Trophoblast cell (in vitro differentiated cells and primary cell): ENCODE measurements around the gene IL12RB1.

Source experiments
- DNase-seq, 2 donors: peaks; one replicate each; pipeline ENCODE4 v3.0.0-alpha.2; 2016
- H2AFZ ChIP-seq: 2 replicates; pipeline ENCODE4 v1.6.1; 2013; ENCODE audit warnings: low read length, moderate library complexity, mild to moderate bottlenecking; ENCODE audit not compliant: insufficient read depth, poor library complexity
- H2AK5ac ChIP-seq: 2 replicates; pipeline ENCODE4 v1.6.1; 2013; ENCODE audit warnings: mild to moderate bottlenecking, low read length
- H2BK120ac ChIP-seq: 2 replicates; pipeline ENCODE4 v1.6.1; 2013; ENCODE audit warnings: low read length, mild to moderate bottlenecking, moderate library complexity; ENCODE audit not compliant: insufficient read depth, poor library complexity
- H2BK12ac ChIP-seq: 2 replicates; pipeline ENCODE4 v1.6.1; 2013; ENCODE audit warnings: mild to moderate bottlenecking, low read length, moderate library complexity
- H2BK5ac ChIP-seq: 2 replicates; pipeline ENCODE4 v1.6.1; 2013; ENCODE audit warnings: low read length, low read depth, moderate library complexity, mild to moderate bottlenecking; ENCODE audit not compliant: poor library complexity
- H3K14ac ChIP-seq: 2 replicates; pipeline ENCODE4 v1.6.1; 2013; ENCODE audit warnings: mild to moderate bottlenecking, low read length
- H3K18ac ChIP-seq: 2 replicates; pipeline ENCODE4 v1.6.1; 2013; ENCODE audit warnings: mild to moderate bottlenecking, low read length
- H3K23ac ChIP-seq: 2 replicates; pipeline ENCODE4 v1.6.1; 2013; ENCODE audit warnings: low read length
- H3K27ac ChIP-seq: 2 replicates; pipeline ENCODE4 v1.5.1; 2013; ENCODE audit warnings: low read depth, mild to moderate bottlenecking, inconsistent platforms, low read length, moderate library complexity
- H3K27me3 ChIP-seq: 2 replicates; pipeline ENCODE4 v1.6.1; 2013; ENCODE audit warnings: inconsistent platforms, mild to moderate bottlenecking, low read length, moderate library complexity; ENCODE audit not compliant: insufficient read depth
- H3K36me3 ChIP-seq, 2 experiments: 1 replicate in 1 of 2; 2 replicates in 1 of 2; pipeline ENCODE4 v1.6.1; 2013; ENCODE audit warnings: low read length in 2 of 2, mild to moderate bottlenecking in 2 of 2, moderate library complexity in 1 of 2; ENCODE audit not compliant: insufficient read depth in 2 of 2, control insufficient read depth in 1 of 2
- H3K4ac ChIP-seq: 2 replicates; pipeline ENCODE4 v1.6.1; 2013; ENCODE audit warnings: low read depth, mild to moderate bottlenecking, low read length, moderate library complexity
- H3K4me1 ChIP-seq, 2 experiments: 1 replicate in 1 of 2; 2 replicates in 1 of 2; pipeline ENCODE4 v1.6.1; 2013; ENCODE audit warnings: low read length in 2 of 2, mild to moderate bottlenecking in 2 of 2, moderate library complexity in 1 of 2; ENCODE audit not compliant: insufficient read depth in 2 of 2, control insufficient read depth in 1 of 2
- H3K4me2 ChIP-seq: 2 replicates; pipeline ENCODE4 v1.6.1; 2013; ENCODE audit warnings: inconsistent platforms, mild to moderate bottlenecking, low read length, moderate library complexity
- H3K4me3 ChIP-seq: 2 replicates; pipeline ENCODE4 v1.5.1; 2013; ENCODE audit warnings: mild to moderate bottlenecking, low read depth, low read length, inconsistent platforms
- H3K79me1 ChIP-seq: one replicate; pipeline ENCODE4 v1.6.1; 2013; ENCODE audit warnings: low read length
- H3K79me2 ChIP-seq: 2 replicates; pipeline ENCODE4 v1.6.1; 2013; ENCODE audit warnings: low read length, mild to moderate bottlenecking; ENCODE audit not compliant: control insufficient read depth, insufficient read depth, poor library complexity
- H3K9ac ChIP-seq: 2 replicates; pipeline ENCODE4 v1.6.1; 2013; ENCODE audit warnings: mild to moderate bottlenecking, low read length
- H3K9me3 ChIP-seq: 2 replicates; pipeline ENCODE4 v1.6.1; 2013; ENCODE audit warnings: low read depth, mild to moderate bottlenecking, control low read depth, inconsistent platforms, low read length; ENCODE audit not compliant: insufficient read depth
- H4K12ac ChIP-seq: 2 replicates; pipeline ENCODE4 v1.6.1; 2013; ENCODE audit warnings: low read depth, mild to moderate bottlenecking, low read length, moderate library complexity
- H4K8ac ChIP-seq: 2 replicates; pipeline ENCODE4 v1.6.1; 2013; ENCODE audit warnings: low read depth, mild to moderate bottlenecking, low read length, moderate library complexity
- H4K91ac ChIP-seq: one replicate; pipeline ENCODE4 v1.6.1; 2013; ENCODE audit warnings: low read depth, mild to moderate bottlenecking, low read length, moderate library complexity
- WGBS: extraction: QIAGEN DNeasy Blood & Tissue Kit; methylation state at CpG from one replicate; pipeline ENCODE4 v1.1.7; 2013; ENCODE audit warnings: missing lambda C conversion rate; ENCODE audit not compliant: insufficient read length, insufficient coverage; ENCODE audit errors: extremely low coverage; 5-methylcytosine and 5-hydroxymethylcytosine counted together

IL12RB1 gene

GRCh38 chr19:18117364-18117691, 30.6 kb upstream of the IL12RB1 start:
- peak overlapping the region; percentile 44 for H2AFZ ChIP-seq
- DNase-seq = no peak
- H3K4me2 ChIP-seq = peak overlapping the region; percentile 72
- H3K27ac ChIP-seq = no peak overlapping the region
- peaks cover 6% of the 10 kb centered on the region for H3K79me1 ChIP-seq
- H4K12ac ChIP-seq = no peak overlapping the region
- peaks cover 2% of the 10 kb centered on the region for H3K9me3 ChIP-seq
- H3K27me3 ChIP-seq = no peaks in the 10 kb centered on the region
- peaks cover 7 to 8% of the 10 kb centered on the region in 2 experiments for H3K4me1 ChIP-seq
- no peak overlapping the region for H4K91ac ChIP-seq
- peak overlapping the region; percentile 62 for H3K4me3 ChIP-seq
- no peak overlapping the region for H2BK5ac ChIP-seq
- no peak overlapping the region for H2AK5ac ChIP-seq
- H3K79me2 ChIP-seq = peaks cover 4% of the 10 kb centered on the region
- H3K23ac ChIP-seq = no peak overlapping the region
- no peak overlapping the region for H3K14ac ChIP-seq
- no peaks in the 10 kb centered on the region for H3K36me3 ChIP-seq
- no peak overlapping the region for H2BK120ac ChIP-seq
- H3K4ac ChIP-seq = no peak overlapping the region
- no CpG with 5 or more reads among the region's 11 CpGs for WGBS
- no peak overlapping the region for H4K8ac ChIP-seq
- H3K18ac ChIP-seq = peak overlapping the region; percentile 5
- no peak overlapping the region for H3K9ac ChIP-seq
- no peak overlapping the region for H2BK12ac ChIP-seq

- Histone ChIP-seq H3K36me3 (no peaks in the 10 kb centered on the region), H4K12ac (no peak overlapping the region), H3K4me3 (no peak overlapping the region), H3K9ac (no peak overlapping the region), H2BK12ac (no peak overlapping the region), H3K18ac (no peak overlapping the region), H3K23ac (no peak overlapping the region), H3K27me3 (no peaks in the 10 kb centered on the region), H3K4me1 (peaks cover 7 to 18% of the 10 kb centered on the region in 2 experiments), H3K9me3 (peaks cover 4% of the 10 kb centered on the region), H2AK5ac (no peak overlapping the region), H2AFZ (no peak overlapping the region), H3K79me2 (peaks cover 4% of the 10 kb centered on the region), H4K91ac (no peak overlapping the region), H2BK120ac (no peak overlapping the region), H3K4me2 (no peak overlapping the region), H3K79me1 (peaks cover 11% of the 10 kb centered on the region), H3K14ac (no peak overlapping the region), H4K8ac (no peak overlapping the region), H3K27ac (no peak overlapping the region), H3K4ac (no peak overlapping the region), H2BK5ac (no peak overlapping the region)
- DNase-seq = no peak
- WGBS = no CpG with 5 or more reads among the region's 4 CpGs
Measured at GRCh38 chr19:18114483-18114882, 27.7 kb upstream of the IL12RB1 start.

GRCh38 chr19:18113827-18114226, 27.1 kb upstream of the IL12RB1 start:
- Histone ChIP-seq H3K9me3 (peaks cover 4% of the 10 kb centered on the region), H3K79me2 (peaks cover 4% of the 10 kb centered on the region), H3K27me3 (no peaks in the 10 kb centered on the region), H2BK5ac (no peak overlapping the region), H3K4me3 (no peak overlapping the region), H2BK12ac (no peak overlapping the region), H2AFZ (no peak overlapping the region), H3K79me1 (peaks cover 11% of the 10 kb centered on the region), H3K4me2 (no peak overlapping the region), H3K18ac (no peak overlapping the region), H3K27ac (no peak overlapping the region), H3K36me3 (no peaks in the 10 kb centered on the region), H3K23ac (no peak overlapping the region), H4K8ac (no peak overlapping the region), H2AK5ac (no peak overlapping the region), H4K12ac (no peak overlapping the region), H3K14ac (no peak overlapping the region), H3K4me1 (peaks cover 10 to 20% of the 10 kb centered on the region in 2 experiments), H3K9ac (no peak overlapping the region), H3K4ac (no peak overlapping the region), H2BK120ac (no peak overlapping the region), H4K91ac (no peak overlapping the region)
- no CpG with 5 or more reads among the region's 5 CpGs for WGBS
- no peak for DNase-seq

GRCh38 chr19:18112989-18113478, 26.3 kb upstream of the IL12RB1 start:
- Histone ChIP-seq H3K79me1 (peaks cover 9% of the 10 kb centered on the region), H4K91ac (no peak overlapping the region), H3K79me2 (peaks cover 2% of the 10 kb centered on the region), H3K4me3 (no peak overlapping the region), H3K18ac (no peak overlapping the region), H2BK120ac (no peak overlapping the region), H3K27me3 (no peaks in the 10 kb centered on the region), H3K9me3 (peaks cover 4% of the 10 kb centered on the region), H2AK5ac (no peak overlapping the region), H3K14ac (no peak overlapping the region), H3K4ac (no peak overlapping the region), H3K4me2 (no peak overlapping the region), H3K36me3 (no peaks in the 10 kb centered on the region), H3K4me1 (peaks cover 6 to 16% of the 10 kb centered on the region in 2 experiments), H3K27ac (no peak overlapping the region), H2BK12ac (no peak overlapping the region), H4K8ac (no peak overlapping the region), H3K9ac (no peak overlapping the region), H4K12ac (no peak overlapping the region), H2AFZ (no peak overlapping the region), H3K23ac (no peak overlapping the region), H2BK5ac (no peak overlapping the region)
- peak; percentile 88 to 96 for DNase-seq
- no CpG with 5 or more reads among the region's 9 CpGs for WGBS
